Dedifferentiated amniotic fluid mesenchymal stem cell (primary cell): Measurements from ENCODE around the gene MINDY4.

Experiments
- DNase-seq: peaks from one replicate; pipeline ENCODE4 v3.0.0-alpha.2; 2016; ENCODE audit errors: extremely low spot score

MINDY4 gene

DNA sequence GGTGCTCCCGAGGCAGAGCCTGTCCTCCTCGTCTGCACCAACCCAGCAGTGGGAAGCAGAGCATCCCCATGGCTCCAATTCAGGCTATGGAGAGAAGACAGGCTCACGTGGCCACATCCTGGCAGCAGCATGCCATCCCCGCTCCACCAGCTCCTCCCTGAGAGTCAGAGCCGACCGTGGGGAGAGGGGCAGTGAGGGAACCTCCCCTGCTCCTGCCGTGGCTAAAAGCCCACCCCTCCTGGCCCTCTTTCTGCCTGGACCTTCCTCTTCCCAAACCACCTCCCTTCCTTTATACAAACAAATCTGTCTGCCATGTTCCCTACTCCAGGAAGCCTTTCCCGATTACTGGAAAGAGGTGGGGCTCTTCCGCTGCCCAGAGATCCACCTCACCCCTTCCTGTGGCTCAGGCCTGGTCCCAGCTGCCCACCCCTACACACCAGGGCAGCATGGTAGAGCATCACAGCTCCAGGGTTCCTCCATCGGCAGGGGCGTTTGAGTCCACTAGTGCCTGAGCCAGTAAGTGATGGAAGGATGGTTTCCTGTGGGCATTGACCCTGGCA lies 129.7 kb downstream of the MINDY4 start:
- DNase-seq, result no peak

DNA sequence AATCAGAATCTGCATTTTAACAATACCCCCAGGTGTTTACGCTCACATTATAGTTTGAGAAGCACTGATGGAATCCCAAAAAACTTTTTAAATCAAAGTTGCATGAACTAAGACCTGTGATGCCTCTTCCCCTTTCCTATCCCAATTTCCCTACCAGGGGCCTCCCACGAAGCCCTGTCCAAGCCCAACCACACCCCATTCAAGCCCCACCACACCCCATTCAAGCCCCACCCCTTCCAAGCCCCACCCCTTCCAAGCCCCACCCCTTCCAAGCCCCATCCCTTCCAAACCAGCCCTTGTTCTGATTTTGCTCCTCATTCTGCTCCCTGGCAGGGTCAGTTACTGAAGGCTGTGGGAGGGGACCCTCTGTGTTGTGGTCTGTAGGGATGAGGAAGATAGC lies 130.6 kb downstream of the MINDY4 start:
- no peak for DNase-seq

DNA sequence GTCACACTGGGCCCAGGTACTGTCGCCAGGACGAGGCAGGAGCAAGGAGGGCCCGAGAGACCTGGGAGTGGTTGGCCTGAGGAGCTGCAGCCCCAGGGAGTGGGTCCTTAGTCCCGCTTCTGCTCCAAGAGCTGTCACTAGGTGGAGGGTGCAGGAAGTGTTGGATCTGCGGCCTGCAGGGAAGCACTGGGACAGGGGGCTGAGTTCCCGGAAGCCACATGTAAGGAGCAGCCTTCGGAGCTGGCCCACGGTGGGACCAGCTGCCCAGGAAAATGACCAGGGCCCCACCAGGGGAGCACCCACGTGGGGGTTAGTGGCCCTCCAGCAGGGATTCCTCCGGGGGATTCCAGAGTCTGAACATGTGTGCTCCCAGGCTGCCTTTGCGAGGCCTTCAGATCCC lies 131.2 kb downstream of the MINDY4 start:
- no peak for DNase-seq

DNA sequence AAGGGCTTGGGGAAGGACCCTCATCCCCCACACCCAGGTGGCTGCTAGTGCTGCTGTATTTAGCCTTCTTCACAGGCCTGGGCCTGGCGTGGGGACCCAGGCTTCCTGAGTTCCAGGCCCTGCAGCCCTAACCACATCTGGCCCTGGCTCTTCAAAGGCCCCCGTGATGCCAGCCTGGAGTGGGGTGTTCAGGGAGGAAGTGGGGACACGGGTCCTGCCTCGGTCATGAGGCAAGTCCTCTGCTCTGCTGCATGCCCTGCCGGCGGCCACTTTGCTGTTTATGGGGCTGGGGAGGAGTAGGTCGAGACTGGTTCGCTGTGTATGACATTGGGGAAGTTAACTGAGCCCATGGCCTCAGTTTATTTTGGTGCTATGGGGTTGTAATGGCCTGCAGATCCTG lies 131.9 kb downstream of the MINDY4 start:
- DNase-seq, result no peak

DNA sequence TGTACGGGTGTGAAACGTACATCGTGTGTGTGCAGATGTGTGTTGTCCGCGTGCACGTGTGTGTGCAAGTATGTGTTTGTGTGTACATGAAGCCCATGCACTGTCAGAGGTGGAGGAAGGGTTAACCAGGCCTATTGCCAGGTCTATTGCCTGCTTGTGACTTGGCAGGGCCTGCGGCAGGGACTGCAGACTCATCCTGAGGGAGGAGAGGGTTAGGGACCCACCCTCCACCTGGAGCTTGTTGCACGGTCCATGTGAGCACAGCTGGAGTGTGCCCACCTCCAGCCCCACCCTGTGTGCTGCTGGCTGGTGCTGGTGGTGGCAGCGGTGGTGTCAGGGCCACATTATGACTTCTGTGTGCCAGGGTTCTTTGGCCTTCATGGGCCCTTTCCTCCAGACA lies 133.3 kb downstream of the MINDY4 start:
- no peak for DNase-seq

DNA sequence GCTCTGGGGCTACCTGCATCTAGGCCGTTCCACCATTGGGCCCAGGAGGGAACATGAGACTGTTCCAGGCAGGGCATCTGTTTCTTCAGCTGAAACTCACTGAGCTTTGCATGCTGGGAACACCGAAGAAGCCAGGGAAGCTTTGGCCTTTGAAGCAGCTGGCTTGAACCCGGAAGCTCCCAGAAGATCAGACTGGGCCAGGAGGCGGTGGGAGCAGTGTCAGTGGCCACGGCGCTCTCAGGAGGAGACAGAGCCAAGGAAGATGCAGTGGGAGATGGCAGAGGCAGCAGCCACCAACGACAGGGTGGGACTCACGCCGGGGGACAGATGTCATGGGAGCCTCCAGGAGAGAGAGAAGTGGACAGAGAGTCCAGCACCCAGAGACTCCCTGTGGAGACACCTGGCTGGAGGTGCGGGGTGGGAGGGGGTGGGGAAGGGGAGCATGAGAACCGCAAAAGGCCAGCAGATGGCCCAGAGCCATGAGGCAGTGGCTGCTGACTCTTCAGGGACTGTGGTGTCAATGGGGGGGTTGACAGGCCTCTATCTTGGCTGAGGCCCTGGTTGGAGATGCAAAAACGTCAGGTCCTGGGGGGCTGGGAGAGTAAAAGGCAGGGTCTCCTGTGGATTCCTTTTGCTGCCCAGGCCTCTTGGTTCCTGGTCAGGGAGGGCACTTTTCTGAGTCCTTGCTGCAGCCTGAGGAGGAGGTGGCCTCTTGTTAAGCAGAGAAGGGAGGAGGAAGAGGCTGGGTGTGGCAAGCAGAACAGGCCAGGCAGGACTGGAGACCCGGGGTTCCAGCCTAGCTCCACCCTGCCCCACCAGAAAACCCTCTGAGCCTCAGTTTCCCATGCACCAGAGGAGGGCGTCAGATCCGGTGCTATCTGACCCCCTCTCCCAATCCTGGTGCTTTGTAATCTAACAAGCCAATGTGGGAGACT lies 134.1 kb downstream of the MINDY4 start:
- DNase-seq, result no peak

DNA sequence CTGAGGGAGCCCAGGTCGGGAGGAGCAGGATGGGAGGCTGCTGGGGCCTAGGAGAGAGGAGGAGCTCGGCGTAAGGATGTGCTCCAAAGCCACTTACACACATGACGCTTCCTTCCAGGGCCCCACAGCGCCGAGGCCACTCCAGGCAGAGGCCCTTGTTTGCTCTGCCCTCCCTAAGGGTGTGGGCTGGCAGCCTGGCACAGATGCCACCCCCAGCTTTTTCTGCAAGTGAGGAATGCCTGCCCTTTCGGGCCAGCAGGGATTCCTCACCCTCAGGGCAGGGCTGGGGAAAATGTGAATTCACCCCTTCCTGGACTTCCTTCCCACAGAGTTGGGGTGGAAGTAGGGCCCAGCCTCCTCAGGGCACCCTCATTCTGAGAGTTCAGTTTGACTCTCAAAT lies 134.8 kb downstream of the MINDY4 start:
- DNase-seq, result no peak

DNA sequence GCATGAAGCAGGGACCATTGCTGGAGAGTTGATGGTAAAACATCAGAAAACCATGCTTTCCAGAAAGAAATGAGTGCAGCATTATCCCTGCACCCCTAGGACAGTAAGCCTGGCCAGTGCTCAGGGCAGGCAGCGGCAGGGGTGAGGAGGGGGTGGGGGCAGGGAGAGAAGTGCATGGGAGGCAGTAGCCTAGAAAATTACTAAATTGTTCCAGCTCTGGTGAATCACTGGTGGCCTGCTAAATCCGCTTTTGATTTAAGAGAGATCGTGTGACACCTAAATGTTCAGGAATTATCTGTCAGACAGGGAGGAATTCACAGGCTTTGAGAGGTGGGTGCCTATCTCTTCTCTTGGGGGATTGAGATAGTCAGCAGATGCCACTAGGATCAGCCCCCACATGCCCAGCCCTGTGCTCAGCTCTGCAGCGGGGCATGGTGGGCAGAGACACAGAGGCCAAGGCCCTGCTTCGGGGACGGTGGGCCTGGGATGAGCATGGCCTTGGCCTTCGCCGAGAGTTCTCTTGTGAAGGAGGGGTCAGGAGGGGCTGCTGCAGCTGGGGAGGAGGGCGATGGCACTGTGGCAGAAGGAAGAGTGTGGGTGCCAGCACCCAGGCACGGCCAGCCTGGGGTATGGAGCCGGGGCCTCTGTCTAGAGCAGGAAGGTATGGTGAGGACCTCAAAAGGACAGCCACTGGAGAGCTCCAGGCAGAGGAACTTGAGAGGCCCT lies 135.5 kb downstream of the MINDY4 start:
- DNase-seq, result peak; percentile 18

DNA sequence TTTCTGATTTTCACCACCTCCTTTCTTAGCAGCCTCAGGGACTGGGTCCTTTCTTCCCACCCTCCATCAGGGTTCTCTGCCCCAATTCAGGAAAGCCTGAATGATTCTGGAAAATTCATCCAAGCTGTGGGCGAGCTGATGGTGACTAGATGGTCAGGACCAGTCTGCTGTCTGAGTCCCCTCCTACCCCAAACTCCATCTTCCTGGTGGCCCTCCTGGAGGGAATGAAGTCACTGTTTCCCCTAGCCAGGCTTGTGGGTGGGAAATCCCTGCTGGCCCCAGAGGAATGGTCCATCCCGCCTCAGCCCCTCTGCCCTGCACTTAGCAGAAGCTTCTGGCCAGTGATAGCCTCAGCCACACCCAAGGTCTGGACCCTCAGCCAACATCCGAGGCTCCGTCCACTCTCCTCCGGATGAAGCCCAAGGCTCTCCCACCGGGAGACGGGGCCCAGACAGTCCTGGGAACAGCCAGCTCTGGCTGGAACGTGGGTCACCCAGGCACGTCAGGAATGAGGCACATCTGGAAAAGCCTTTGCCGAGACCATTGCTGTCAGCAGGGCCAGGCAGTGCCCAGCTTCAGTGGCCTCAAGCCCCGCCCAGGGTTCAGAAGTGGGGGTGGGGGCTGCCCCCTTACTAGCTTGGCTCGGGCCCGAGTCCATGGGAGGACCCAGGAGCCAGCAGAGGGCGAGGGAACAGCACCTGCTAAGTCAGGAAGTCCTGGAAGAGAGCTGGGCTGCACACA lies 136.5 kb downstream of the MINDY4 start:
- DNase-seq, result no peak

DNA sequence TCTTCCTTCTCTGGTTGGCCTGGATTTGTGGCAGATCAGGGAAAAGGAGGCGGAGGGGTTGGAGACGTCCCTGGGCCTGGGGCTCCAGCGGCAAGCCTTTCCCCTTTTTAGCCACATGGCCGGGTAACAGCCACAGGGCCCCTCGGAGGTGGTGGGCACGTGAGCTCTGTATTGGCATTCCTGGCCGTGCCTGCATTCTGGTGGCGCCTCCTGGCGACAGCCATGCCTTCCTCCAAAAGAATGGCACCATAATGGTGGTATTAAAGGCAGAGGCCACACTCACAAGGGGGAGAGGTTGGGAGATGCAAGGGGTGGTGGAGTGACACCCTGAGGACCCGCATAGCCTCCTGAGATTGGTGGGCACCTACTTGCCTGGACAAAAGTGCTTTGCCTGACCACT lies 137.5 kb downstream of the MINDY4 start:
- DNase-seq, result no peak

DNA sequence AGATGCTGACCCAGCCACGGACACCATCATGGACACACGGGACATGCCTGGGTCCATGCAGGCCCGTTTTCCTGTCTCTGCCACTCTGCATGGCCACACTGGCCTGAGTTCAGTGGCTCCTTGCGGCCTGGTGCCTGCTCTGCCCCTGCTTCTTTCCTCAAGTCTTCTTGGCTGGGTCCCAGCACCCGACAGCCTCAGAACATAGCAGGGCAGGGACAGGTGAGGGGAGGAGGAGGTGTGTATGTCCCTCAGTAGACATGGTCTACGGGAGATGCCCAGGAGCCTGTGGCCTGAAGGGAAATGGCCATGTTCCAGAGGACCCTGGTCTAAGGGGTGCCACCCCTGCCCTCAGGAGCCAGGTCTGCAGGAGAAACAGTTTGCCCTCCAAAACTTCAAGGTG lies 138.2 kb downstream of the MINDY4 start:
- no peak for DNase-seq

DNA sequence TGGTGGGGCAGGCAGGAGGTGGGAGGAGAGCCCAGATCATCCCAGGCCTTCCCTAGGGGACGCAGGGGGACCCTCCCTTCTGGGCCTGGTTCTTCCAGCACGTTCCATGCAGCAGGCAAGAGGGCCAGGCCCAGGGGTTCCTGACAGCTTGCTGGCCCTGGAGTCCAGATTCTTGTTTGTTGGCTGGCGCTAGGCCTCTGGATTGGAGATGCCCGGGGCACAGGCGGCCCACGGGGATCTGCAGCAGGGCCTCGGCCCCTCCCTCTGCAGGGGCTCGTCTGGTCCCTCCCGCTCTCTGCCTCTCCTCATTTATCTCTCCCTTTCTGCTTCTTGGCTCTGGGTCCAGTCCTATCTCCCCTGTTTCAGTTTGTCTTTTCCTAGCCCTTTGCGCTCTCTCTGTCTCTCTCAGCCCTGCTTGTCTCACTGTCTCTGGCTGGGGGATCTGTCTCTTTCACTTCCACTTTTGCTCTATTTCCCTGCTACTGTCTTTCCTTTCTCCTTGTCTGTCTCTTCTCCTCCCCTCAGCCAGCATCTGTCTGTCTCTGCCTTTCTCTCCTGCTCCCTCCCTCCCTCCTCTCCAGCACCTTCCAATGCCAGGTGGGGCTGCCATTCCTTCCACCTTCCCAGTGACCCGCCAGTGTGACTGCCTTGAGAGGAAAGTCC lies 139.3 kb downstream of the MINDY4 start:
- no peak for DNase-seq

DNA sequence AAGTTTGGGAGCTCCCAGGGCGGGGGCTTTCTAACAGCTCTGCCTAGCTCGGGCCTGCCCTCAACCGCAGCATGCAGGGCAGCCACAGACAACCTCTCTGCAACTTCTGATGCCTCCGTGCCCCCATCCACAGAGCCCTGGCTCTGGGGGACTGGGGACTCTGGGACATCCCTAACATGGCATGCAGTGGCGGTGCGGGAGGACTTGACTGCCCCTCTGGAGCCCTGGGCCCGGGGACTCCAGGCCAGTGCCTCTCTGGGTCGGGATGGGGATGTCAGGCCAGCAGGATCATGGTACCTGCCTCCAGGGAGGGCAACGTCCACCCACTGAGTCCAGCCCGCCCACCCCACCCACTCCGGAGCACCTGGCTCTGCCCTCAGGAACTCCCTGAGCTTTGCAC lies 139.9 kb downstream of the MINDY4 start:
- DNase-seq, result no peak

DNA sequence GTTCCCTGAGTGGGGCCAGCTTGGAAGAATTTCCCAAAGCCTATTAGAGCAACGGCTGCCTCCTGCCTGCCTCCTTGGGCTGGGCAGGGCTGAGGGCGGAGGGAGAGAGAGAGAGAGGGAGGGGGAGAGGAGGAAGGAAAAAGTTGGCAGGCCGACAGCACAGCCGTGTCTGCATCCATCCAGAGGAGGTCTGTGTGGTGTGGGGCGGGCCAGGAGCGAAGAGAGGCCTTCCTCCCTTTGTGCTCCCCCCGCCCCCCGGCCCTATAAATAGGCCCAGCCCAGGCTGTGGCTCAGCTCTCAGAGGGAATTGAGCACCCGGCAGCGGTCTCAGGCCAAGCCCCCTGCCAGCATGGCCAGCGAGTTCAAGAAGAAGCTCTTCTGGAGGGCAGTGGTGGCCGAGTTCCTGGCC lies 140.3 kb downstream of the MINDY4 start, which contains the start of gene AQP1:
Gene AQP1 (plus strand): TSS at position 293 of the 409 bp plus-strand sequence. CDS start 57 bp downstream, at position 350.
- no peak for DNase-seq

DNA sequence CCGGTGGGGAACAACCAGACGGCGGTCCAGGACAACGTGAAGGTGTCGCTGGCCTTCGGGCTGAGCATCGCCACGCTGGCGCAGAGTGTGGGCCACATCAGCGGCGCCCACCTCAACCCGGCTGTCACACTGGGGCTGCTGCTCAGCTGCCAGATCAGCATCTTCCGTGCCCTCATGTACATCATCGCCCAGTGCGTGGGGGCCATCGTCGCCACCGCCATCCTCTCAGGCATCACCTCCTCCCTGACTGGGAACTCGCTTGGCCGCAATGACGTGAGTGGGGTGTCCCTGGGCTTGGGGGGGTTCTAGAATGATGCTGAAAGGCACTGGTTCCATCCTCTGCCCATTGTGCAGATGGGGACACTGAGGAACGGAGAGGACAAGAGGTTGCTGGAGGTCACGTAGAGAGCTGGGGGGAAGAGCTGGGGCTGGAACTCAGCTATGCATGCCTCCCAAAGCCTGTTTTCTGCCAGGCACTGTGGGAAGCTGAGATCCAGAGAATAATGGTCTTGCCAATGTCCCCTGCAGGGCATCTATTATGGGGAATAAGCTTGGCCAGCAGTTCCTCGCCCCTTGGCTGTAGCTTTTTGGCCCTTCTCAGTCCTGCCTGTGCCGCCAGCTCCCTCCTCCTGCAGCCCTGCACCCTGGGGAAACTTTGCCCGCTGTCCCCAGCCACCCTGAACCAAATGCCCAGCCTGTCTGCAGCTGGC lies 141.0 kb downstream of the MINDY4 start:
- DNase-seq, result no peak

DNA sequence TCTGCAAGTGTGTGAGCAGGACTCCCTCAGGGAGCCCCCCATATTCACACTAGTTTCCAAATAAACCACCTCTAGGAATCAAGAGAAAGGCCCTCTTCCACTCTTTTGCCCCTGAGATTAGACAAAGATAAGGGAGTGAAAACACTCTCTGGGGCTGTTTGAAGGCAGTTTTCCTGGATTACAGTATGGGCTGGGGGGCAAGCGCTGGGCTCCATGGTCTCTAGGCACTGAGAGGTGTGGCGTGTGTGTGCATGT lies 141.4 kb downstream of the MINDY4 start:
- no peak for DNase-seq

DNA sequence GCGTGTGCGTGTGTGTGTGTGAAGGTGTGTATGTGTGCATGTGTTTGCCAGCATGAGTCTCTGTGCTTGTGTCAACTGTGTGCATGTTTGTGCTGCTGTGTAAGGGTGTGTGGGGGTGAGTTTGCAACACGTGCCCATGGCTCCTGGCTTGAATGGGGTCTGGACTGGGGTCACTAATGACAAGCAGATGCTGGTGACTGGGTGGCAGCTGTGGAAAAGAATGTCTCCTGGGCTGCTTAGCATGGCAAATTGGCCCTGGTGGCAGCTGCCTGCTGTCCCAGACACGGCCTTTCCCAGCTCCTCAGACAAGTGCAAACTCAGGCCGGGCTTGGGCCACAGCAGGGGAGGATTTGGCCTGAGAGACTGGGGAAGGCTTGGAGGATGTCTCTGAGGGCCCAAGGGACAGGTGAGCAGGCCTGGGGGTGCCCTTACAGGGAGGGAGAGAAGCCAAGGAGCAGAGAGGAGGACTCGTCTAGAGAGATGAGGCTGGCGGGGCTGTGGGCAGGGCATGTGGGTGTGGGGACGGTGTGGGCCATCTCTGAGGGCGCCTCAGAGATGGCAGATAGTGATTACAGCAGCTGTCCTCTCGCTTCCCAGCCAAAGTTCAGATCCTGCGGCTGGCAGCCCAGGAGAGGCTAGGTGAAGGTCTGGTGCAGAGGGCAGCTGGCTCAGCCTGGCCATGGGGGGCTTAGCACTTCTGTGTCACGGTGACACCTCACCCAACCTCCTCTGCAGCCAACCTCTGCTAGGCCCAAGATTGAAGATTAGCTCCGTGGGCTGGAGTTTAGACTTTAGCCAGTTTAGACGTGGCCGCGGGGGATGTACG lies 142.0 kb downstream of the MINDY4 start:
- no peak for DNase-seq

DNA sequence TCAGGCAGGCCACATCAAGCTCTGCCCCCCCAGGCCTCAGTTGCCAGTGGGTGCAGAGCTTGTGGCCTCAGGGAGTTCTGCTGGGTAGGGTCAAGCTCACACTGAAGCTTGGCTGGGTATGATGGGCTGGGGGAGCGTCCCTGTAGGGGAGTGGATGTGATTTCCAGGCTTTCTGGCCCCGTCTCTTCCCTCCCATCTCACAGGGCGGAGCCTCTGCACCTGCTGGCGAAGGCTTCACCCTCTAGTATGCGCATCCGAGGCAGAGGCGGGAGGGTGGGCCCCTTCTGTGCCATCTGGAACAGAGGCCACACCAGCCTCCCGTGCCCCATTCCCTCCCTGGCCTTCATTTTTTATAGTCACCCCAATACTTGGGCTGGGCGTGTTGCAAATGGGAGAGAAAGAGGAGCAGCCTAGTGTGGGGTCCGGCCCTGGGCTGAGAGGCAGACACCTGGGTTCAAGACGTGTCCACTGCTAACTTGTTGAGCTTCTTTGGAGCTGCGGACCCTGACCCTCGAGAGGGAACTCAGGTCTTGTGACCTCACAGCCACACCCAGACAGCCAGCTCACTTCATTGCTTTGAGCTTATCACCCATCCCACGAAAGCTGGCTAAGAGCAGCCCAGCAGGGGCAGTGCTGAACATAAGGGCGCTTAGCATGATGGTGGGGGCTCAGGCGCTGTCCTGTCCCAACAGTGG lies 142.8 kb downstream of the MINDY4 start:
- no peak for DNase-seq

DNA sequence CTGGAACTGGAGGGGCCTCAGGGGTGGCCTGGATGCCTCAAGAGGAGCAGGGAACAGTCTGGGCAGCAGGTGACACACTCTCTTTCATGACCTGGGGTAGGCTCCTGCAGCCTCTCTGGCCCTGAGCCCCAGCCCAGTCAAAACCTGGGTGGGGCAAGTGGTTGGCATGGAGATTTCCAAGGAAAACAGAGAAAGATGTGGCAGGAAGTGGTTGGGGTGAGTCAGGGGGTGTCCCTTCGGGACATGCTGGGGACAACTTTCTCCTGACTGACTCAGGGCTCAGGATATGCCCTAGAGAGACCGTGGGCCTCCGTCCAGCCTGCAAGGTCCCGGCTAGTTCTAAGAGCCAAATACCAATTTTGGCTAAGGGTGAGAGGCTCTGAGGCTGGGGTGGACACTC lies 143.4 kb downstream of the MINDY4 start:
- peak; percentile 20 for DNase-seq
